Common myeloid progenitor, CD34-positive (primary cell): Measurements from ENCODE around the gene CREB3.

Experiments used
- CTCF ChIA-PET: fragments of 350-600 bp; sonication (Branson Sonifier 250); formaldehyde crosslinking; loops from one replicate; lab custom pipeline; 2021; ENCODE audit warnings: antibody characterized with exemption; lab: Charles Lee
- POLR2A ChIA-PET: fragments of 350-600 bp; sonication (Branson Sonifier 250); formaldehyde crosslinking; loops from one replicate; lab custom pipeline; 2021; ENCODE audit warnings: antibody characterized with exemption; lab: Charles Lee
- DNase-seq, 3 donors: peaks; one replicate each; pipeline versions ENCODE4 v3.0.0 to v3.0.0-alpha.2; 2013
- H3K27ac ChIP-seq, 2 experiments: 1 replicate in 1 of 2; 2 replicates in 1 of 2; pipeline ENCODE4 v1.7.0; 2013; ENCODE audit warnings: inconsistent platforms in 2 of 2, low read length in 2 of 2, mild to moderate bottlenecking in 2 of 2, low read depth in 1 of 2, moderate library complexity in 1 of 2; ENCODE audit not compliant: severe bottlenecking in 2 of 2, insufficient read depth in 1 of 2, poor library complexity in 1 of 2
- H3K27me3 ChIP-seq, 5 experiments: replicated peaks in 2 of 5; 1 replicate in 3 of 5; 2 replicates in 2 of 5; pipeline versions ENCODE4 v1.6.1 to v1.7.0; 2013; ENCODE audit warnings: low read length in 4 of 5, mild to moderate bottlenecking in 2 of 5, moderate library complexity in 2 of 5, inconsistent platforms in 1 of 5; ENCODE audit not compliant: insufficient read depth in 5 of 5, control insufficient read depth in 4 of 5
- H3K36me3 ChIP-seq, 4 experiments: 1 replicate in 2 of 4; 2 replicates in 2 of 4; pipeline versions ENCODE4 v1.6.1 to v1.7.0; 2013; ENCODE audit warnings: low read length in 3 of 4, control low read depth in 1 of 4, mild to moderate bottlenecking in 1 of 4; ENCODE audit not compliant: control insufficient read depth in 4 of 4, insufficient read depth in 4 of 4
- H3K4me1 ChIP-seq, 4 experiments: 1 replicate in 3 of 4; 2 replicates in 1 of 4; pipeline versions ENCODE4 v1.6.1 to v1.7.1; 2013; ENCODE audit warnings: low read length in 3 of 4, mild to moderate bottlenecking in 3 of 4, control low read depth in 1 of 4, inconsistent platforms in 1 of 4, moderate library complexity in 1 of 4; ENCODE audit not compliant: control insufficient read depth in 4 of 4, insufficient read depth in 4 of 4; ENCODE audit errors: control extremely low read depth in 1 of 4
- H3K4me3 ChIP-seq, 7 experiments: 1 replicate in 4 of 7; 2 replicates in 3 of 7; pipeline versions ENCODE4 v1.5.1 to v1.7.0; 2013; ENCODE audit warnings: mild to moderate bottlenecking in 7 of 7, low read length in 6 of 7, moderate library complexity in 6 of 7, inconsistent platforms in 2 of 7, low read depth in 2 of 7, control low read depth in 1 of 7; ENCODE audit not compliant: insufficient read depth in 4 of 7, control insufficient read depth in 1 of 7; ENCODE audit errors: extremely low read depth in 1 of 7
- H3K9me3 ChIP-seq, 5 experiments: 1 replicate in 4 of 5; 2 replicates in 1 of 5; pipeline versions ENCODE4 v1.6.1 to v1.7.1; 2013; ENCODE audit warnings: low read length in 4 of 5, mild to moderate bottlenecking in 2 of 5, inconsistent platforms in 1 of 5, low read depth in 1 of 5, moderate library complexity in 1 of 5; ENCODE audit not compliant: control insufficient read depth in 4 of 5, insufficient read depth in 2 of 5; ENCODE audit errors: control extremely low read depth in 1 of 5
- WGBS: methylation state at CpG from one replicate; pipeline ENCODE4 v1.1.5; 2013; ENCODE audit not compliant: insufficient coverage; 5-methylcytosine and 5-hydroxymethylcytosine counted together

The CREB3 gene

DNA sequence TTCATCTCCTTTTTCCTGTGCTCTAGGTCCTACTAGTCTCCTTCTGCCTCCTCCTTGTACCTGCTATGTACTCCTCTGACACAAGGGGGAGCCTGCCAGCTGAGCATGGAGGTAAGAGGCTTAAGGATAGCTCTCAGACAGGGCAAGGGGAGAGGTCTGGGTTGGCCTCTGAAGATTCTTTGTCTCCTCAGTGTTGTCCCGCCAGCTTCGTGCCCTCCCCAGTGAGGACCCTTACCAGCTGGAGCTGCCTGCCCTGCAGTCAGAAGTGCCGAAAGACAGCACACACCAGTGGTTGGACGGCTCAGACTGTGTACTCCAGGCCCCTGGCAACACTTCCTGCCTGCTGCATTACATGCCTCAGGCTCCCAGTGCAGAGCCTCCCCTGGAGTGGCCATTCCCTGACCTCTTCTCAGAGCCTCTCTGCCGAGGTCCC, 3.8 kb downstream of the CREB3 start:
- ChIA-PET POLR2A (no interaction called here), CTCF (interaction anchor here (0.6 to 15.7 kb wide), 19 partner anchors 8 to 146 kb away, joined by 3 to 190 read pairs (median 3); partner anchors contain the start of genes CREB3, GBA2, HINT2 and MSMP)
- WGBS, result 86% methylated on average over 4 of the region's 5 CpGs
- Histone ChIP-seq H3K4me1 (peaks cover 8 to 22% (median 21%) of the 10 kb centered on the region in 4 experiments), H3K27me3 (no peaks in the 10 kb centered on the region), H3K4me3 (no peak overlapping the region), H3K36me3 (peaks cover 17 to 64% (median 45%) of the 10 kb centered on the region in 4 experiments), H3K27ac (no peak overlapping the region), H3K9me3 (no peaks in the 10 kb centered on the region)
- peak; percentile 79 to 89 (median 85) for DNase-seq

- H3K4me1 ChIP-seq, result peaks cover 7 to 26% (median 19%) of the 10 kb centered on the region in 4 experiments
- 91% methylated on average over 7 of the region's 7 CpGs for WGBS
These were observed 4.7 kb downstream of the CREB3 start for GRCh38 chr9:35737143-35737542.

GRCh38 chr9:35738186-35738585, 5.7 kb downstream of the CREB3 start:
- Histone ChIP-seq H3K9me3 (no peaks in the 10 kb centered on the region), H3K27me3 (no peaks in the 10 kb centered on the region), H3K27ac (no peak overlapping the region), H3K4me3 (no peak overlapping the region), H3K4me1 (peaks cover 6 to 18% (median 12%) of the 10 kb centered on the region in 4 experiments), H3K36me3 (peaks cover 17 to 82% (median 56%) of the 10 kb centered on the region in 4 experiments)
- ChIA-PET CTCF (interaction anchor here (0.9 to 15.7 kb wide), 11 partner anchors 9 to 122 kb away, joined by 3 to 190 read pairs (median 8); partner anchors contain the start of genes CCDC107, CREB3, GBA2 and MSMP), POLR2A (no interaction called here)
- DNase-seq, result no peak
- whole genome bisulfite sequencing, result 95% methylated on average over 4 of the region's 4 CpGs

More at GRCh38 chr9:35737143-35737542, 4.7 kb downstream of the CREB3 start:
- DNase-seq, result no peak
- ChIA-PET CTCF (interaction anchor here (0.9 to 15.7 kb wide), 14 partner anchors 9 to 123 kb away, joined by 3 to 190 read pairs (median 6); partner anchors contain the start of genes CCDC107, CREB3, GBA2 and MSMP), POLR2A (no interaction called here)
- H3K27ac ChIP-seq, result no peak overlapping the region
- H3K9me3 ChIP-seq, result no peaks in the 10 kb centered on the region
- H3K27me3 ChIP-seq, result no peaks in the 10 kb centered on the region
- H3K4me3 ChIP-seq, result no peak overlapping the region
- peaks cover 17 to 72% (median 52%) of the 10 kb centered on the region in 4 experiments for H3K36me3 ChIP-seq

- Histone ChIP-seq H3K27me3 (no peaks in the 10 kb centered on the region), H3K36me3 (peaks cover 17 to 89% (median 59%) of the 10 kb centered on the region in 4 experiments), H3K4me3 (no peak overlapping the region), H3K9me3 (no peaks in the 10 kb centered on the region), H3K27ac (no peak overlapping the region), H3K4me1 (peaks cover 0 to 17% (median 5%) of the 10 kb centered on the region in 4 experiments)
- POLR2A ChIA-PET, result interaction anchor here (1.1 kb wide), 1 partner anchor 10 kb away, joined by 4 read pairs; the partner anchor contains the start of genes GBA2 and RGP1
- no peak for DNase-seq
- CTCF ChIA-PET, result interaction anchor here (0.6 to 15.7 kb wide), 9 partner anchors 8 to 82 kb away, joined by 3 to 190 read pairs (median 10); partner anchors contain the start of genes CCDC107, CREB3, GBA2 and MSMP
- WGBS, result 98% methylated on average over 6 of the region's 7 CpGs
These were observed 6.5 kb downstream of the CREB3 start for GRCh38 chr9:35738924-35739323.

DNA sequence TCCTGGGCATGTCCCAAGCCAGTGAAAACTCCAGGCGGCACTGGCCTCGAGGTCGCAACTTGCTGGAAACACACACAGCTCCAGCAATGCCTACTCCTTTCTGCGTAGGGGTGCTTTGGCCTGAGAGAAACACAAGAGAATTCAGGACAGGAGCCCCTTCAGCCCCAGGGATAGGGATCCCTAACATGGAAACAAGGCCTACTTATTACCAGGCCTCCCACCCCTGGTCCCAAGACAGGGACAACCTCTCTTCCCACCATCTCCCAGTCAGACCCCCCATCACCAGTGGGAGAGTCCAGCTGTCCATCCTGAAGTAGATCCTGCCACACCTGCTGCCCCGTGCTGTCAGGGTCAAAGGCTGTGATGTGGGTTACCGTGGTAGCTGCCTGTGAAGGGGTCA, 7.8 kb downstream of the CREB3 start:
- DNase-seq, result no peak
- H3K27me3 ChIP-seq, result no peaks in the 10 kb centered on the region
- no peak overlapping the region for H3K4me3 ChIP-seq
- 95% methylated on average over 4 of the region's 6 CpGs for WGBS
- POLR2A ChIA-PET, result no interaction called here
- H3K9me3 ChIP-seq, result no peaks in the 10 kb centered on the region
- H3K27ac ChIP-seq, result no peak overlapping the region
- CTCF ChIA-PET, result interaction anchor here (1.0 to 15.7 kb wide), 7 partner anchors 7 to 47 kb away, joined by 3 to 190 read pairs (median 6); partner anchors contain the start of genes CREB3, GBA2, MSMP and RGP1
- H3K36me3 ChIP-seq, result peaks cover 17 to 89% (median 65%) of the 10 kb centered on the region in 4 experiments
- H3K4me1 ChIP-seq, result peaks cover 0 to 16% (median 4%) of the 10 kb centered on the region in 4 experiments

DNA sequence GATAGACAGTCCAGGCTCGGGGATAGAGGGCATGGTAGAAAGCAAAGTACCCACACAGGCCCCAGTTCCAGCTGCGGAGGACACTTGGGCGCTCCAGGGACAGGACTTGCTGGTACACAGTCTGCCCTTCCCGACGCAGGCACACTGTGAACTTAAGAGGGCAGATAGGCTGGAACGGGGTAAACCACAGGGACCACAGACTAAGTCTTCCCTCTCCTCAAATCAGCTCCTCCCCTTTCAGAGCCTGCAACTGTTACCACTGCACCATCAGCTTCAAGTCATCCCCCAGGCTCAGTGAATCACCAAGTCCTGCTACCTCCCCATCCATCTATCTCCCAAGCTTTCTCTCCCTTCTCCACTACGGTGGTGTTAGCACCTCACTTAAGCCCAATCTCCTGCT, 9.3 kb downstream of the CREB3 start:
- Histone ChIP-seq H3K4me1 (peaks cover 0 to 25% (median 8%) of the 10 kb centered on the region in 4 experiments), H3K36me3 (peaks cover 15 to 74% (median 54%) of the 10 kb centered on the region in 4 experiments), H3K9me3 (no peaks in the 10 kb centered on the region), H3K4me3 (no peak overlapping the region), H3K27ac (no peak overlapping the region), H3K27me3 (no peaks in the 10 kb centered on the region)
- ChIA-PET CTCF (interaction anchor here (1.1 to 15.7 kb wide), 7 partner anchors 5 to 84 kb away, joined by 3 to 190 read pairs (median 10); partner anchors contain the start of genes CREB3, GBA2, RGP1 and TLN1), POLR2A (no interaction called here)
- WGBS, result 83% methylated on average over 5 of the region's 7 CpGs
- peak; percentile 39 to 70 (median 64) for DNase-seq

GRCh38 chr9:35743452-35743851, 11.0 kb downstream of the CREB3 start:
- Histone ChIP-seq H3K9me3 (no peaks in the 10 kb centered on the region), H3K27me3 (no peaks in the 10 kb centered on the region), H3K36me3 (peaks cover 7 to 57% (median 43%) of the 10 kb centered on the region in 4 experiments), H3K4me3 (no peak overlapping the region), H3K4me1 (peaks cover 10 to 40% (median 25%) of the 10 kb centered on the region in 4 experiments), H3K27ac (no peak overlapping the region)
- no peak for DNase-seq
- POLR2A ChIA-PET, result interaction anchor here (0.8 kb wide), 1 partner anchor 11 kb away, joined by 4 read pairs; the partner anchor contains the start of genes CREB3 and TLN1
- 59% methylated on average over 2 of the region's 2 CpGs for WGBS
- CTCF ChIA-PET, result interaction anchor here (1.1 to 15.7 kb wide), 7 partner anchors 6 to 44 kb away, joined by 4 to 190 read pairs (median 10); partner anchors contain the start of genes CREB3, MSMP and TLN1
